ENCODE results near the gene KIF5C.

The KIF5C gene

GRCh38 chr2:148913061-148913460 lies 38.0 kb downstream of the KIF5C start:
- DNase-seq (ENCODE audit: extremely low read depth, low read depth), result no peak
- TF ChIP-seq CTCF (IDR thresholded peaks at IDR 0.05; ENCODE audit: low read depth, low read length), result no peak

- no peak for TF ChIP-seq CTCF (IDR thresholded peaks at IDR 0.05; ENCODE audit: low read depth, low read length)
- DNase-seq (ENCODE audit: extremely low read depth, low read depth), result no peak
Observed at GRCh38 chr2:148913492-148913891, 38.5 kb downstream of the KIF5C start.

- no peak for TF ChIP-seq CTCF (IDR thresholded peaks at IDR 0.05; ENCODE audit: low read depth, low read length)
- no peak for DNase-seq (ENCODE audit: extremely low read depth, low read depth)
Observed at GRCh38 chr2:148914463-148914862, 39.4 kb downstream of the KIF5C start.

GRCh38 chr2:148917431-148917830 lies 42.4 kb downstream of the KIF5C start:
- TF ChIP-seq CTCF (IDR thresholded peaks at IDR 0.05; ENCODE audit: low read depth, low read length), result no peak
- DNase-seq (ENCODE audit: extremely low read depth, low read depth), result no peak

GRCh38 chr2:148918554-148918953 lies 43.5 kb downstream of the KIF5C start:
- no peak for TF ChIP-seq CTCF (IDR thresholded peaks at IDR 0.05; ENCODE audit: low read depth, low read length)
- DNase-seq (ENCODE audit: extremely low read depth, low read depth), result no peak

GRCh38 chr2:148920559-148920958 lies 45.5 kb downstream of the KIF5C start:
- TF ChIP-seq CTCF (IDR thresholded peaks at IDR 0.05; ENCODE audit: low read depth, low read length), result no peak
- DNase-seq (ENCODE audit: extremely low read depth, low read depth), result no peak

- TF ChIP-seq CTCF (IDR thresholded peaks at IDR 0.05; ENCODE audit: low read depth, low read length), result no peak
- no peak for DNase-seq (ENCODE audit: extremely low read depth, low read depth)
Observed at GRCh38 chr2:148922062-148922461, 47.0 kb downstream of the KIF5C start.

All from AG09319 (cell line).